H1 (cell line): ENCODE measurements around the gene CHD3. TPM values are rescaled to one million over a fixed set of nuclear protein-coding genes. Genes with fewer than 3 reads are reported as not detected.

ENCODE experiments used
- CTCF ChIA-PET: fragments of 300-600 bp; sonication (Branson Sonifier 250); formaldehyde crosslinking; loops from one replicate; lab custom pipeline; 2021; ENCODE audit not compliant: partially characterized antibody; lab: Charles Lee
- POLR2A ChIA-PET: fragments of 300-600 bp; sonication (Branson Sonifier 250); formaldehyde crosslinking; loops from one replicate; lab custom pipeline; 2021; ENCODE audit warnings: inconsistent platforms; ENCODE audit not compliant: partially characterized antibody; lab: Charles Lee
- DNase-seq, 2 experiments: peaks; one replicate each; pipeline versions ENCODE4 v3.0.0 to v3.0.0-alpha.2; 2010 to 2022; ENCODE audit warnings: low spot score in 2 of 2, low read depth in 1 of 2, mixed read lengths in 1 of 2
- FAIRE-seq: peaks from 2 replicates; lab custom pipeline; 2011; peaks lifted over from hg19 to GRCh38; lab: Jason Lieb, UNC
- H2AFZ ChIP-seq: 2 replicates; pipeline ENCODE4 v1.8.1; 2012; ENCODE audit warnings: low read length, inconsistent platforms
- H2AK5ac ChIP-seq: 2 replicates; pipeline ENCODE4 v1.6.1; 2013; ENCODE audit warnings: low read depth, low read length
- H2BK120ac ChIP-seq: replicated peaks from 2 replicates; pipeline ENCODE3; 2013; ENCODE audit warnings: low read depth, low read length, inconsistent platforms
- H2BK12ac ChIP-seq: 2 replicates; pipeline ENCODE4 v1.6.1; 2013; ENCODE audit warnings: low read depth, low read length
- H2BK15ac ChIP-seq: 2 replicates; pipeline ENCODE4 v1.6.1; 2013; ENCODE audit warnings: low read length
- H2BK20ac ChIP-seq: 2 replicates; pipeline ENCODE4 v1.6.1; 2013; ENCODE audit warnings: low read length
- H2BK5ac ChIP-seq: 2 replicates; pipeline ENCODE4 v1.6.1; 2013; ENCODE audit warnings: low read depth, low read length
- H3K14ac ChIP-seq: 2 replicates; pipeline ENCODE4 v1.6.1; 2013; ENCODE audit warnings: inconsistent platforms; ENCODE audit not compliant: insufficient read length
- H3K18ac ChIP-seq: 2 replicates; pipeline ENCODE4 v1.6.1; 2013; ENCODE audit warnings: low read length; ENCODE audit errors: extremely low read depth
- H3K23ac ChIP-seq: 2 replicates; pipeline ENCODE4 v1.6.1; 2013; ENCODE audit warnings: inconsistent platforms; ENCODE audit not compliant: insufficient read length
- H3K23me2 ChIP-seq: 2 replicates; pipeline ENCODE4 v1.6.1; 2013; ENCODE audit warnings: low read depth, low read length
- H3K27ac ChIP-seq: 2 replicates; pipeline ENCODE4 v1.6.1; 2011; ENCODE audit warnings: low read depth, low read length, inconsistent platforms
- H3K27me3 ChIP-seq, 4 experiments: replicated peaks in 1 of 4; 1 replicate in 1 of 4; 2 replicates in 3 of 4; pipeline versions ENCODE4 v1.6.1 to v1.8.1; 2011 to 2013; ENCODE audit warnings: low read length in 3 of 4, mild to moderate bottlenecking in 3 of 4, inconsistent platforms in 2 of 4, mixed read lengths in 2 of 4, moderate library complexity in 1 of 4; ENCODE audit not compliant: control insufficient read depth in 3 of 4, insufficient read depth in 3 of 4; ENCODE audit errors: extremely low read depth in 1 of 4
- H3K36me3 ChIP-seq, 4 experiments: 2 replicates each; pipeline versions ENCODE4 v1.6.1 to v1.8.1; 2011 to 2013; ENCODE audit warnings: mild to moderate bottlenecking in 4 of 4, low read length in 3 of 4, moderate library complexity in 2 of 4, control low read depth in 1 of 4, inconsistent platforms in 1 of 4; ENCODE audit not compliant: insufficient read depth in 4 of 4, control insufficient read depth in 2 of 4
- H3K4ac ChIP-seq: replicated peaks from 2 replicates; pipeline ENCODE3; 2013; ENCODE audit warnings: low read length, low read depth, mixed read lengths, inconsistent platforms; ENCODE audit not compliant: insufficient read length
- H3K4me1 ChIP-seq, 4 experiments: replicated peaks in 1 of 4; 1 replicate in 1 of 4; 2 replicates in 3 of 4; pipeline versions ENCODE4 v1.6.1 to v1.8.1; 2011 to 2013; ENCODE audit warnings: low read length in 3 of 4, inconsistent platforms in 2 of 4, mixed read lengths in 1 of 4; ENCODE audit not compliant: insufficient read depth in 4 of 4, control insufficient read depth in 3 of 4
- H3K4me2 ChIP-seq, 2 experiments: 2 replicates each; pipeline versions ENCODE4 v1.6.1 to v1.8.1; 2011 to 2013; ENCODE audit warnings: low read depth in 2 of 2, low read length in 2 of 2, control low read depth in 1 of 2, inconsistent platforms in 1 of 2, mild to moderate bottlenecking in 1 of 2; ENCODE audit not compliant: insufficient read depth in 1 of 2
- H3K4me3 ChIP-seq, 4 experiments: fragments of 200-600, 300-600 bp in 1 of 4; sonication (generic), shearing (Covaris generic), sonication (Bioruptor Twin) in 1 of 4; 2 replicates each; pipeline versions ENCODE4 v1.5.1 to v1.8.1; 2011 to 2016; ENCODE audit warnings: low read length in 4 of 4, low read depth in 3 of 4, control low read depth in 2 of 4, inconsistent platforms in 2 of 4, mild to moderate bottlenecking in 2 of 4, mixed read lengths in 1 of 4, moderate library complexity in 1 of 4; ENCODE audit not compliant: insufficient read depth in 2 of 4; ENCODE audit errors: extremely low read depth in 1 of 4
- H3K56ac ChIP-seq: replicated peaks from 2 replicates; pipeline ENCODE3; 2013; ENCODE audit warnings: low read depth, mild to moderate bottlenecking, mixed read lengths, low read length, inconsistent platforms; ENCODE audit not compliant: insufficient read length
- H3K79me1 ChIP-seq: 2 replicates; pipeline ENCODE4 v1.6.1; 2013; ENCODE audit warnings: low read depth, low read length, control low read depth
- H3K79me2 ChIP-seq, 2 experiments: 2 replicates each; pipeline versions ENCODE4 v1.6.1 to v1.8.1; 2012 to 2013; ENCODE audit warnings: low read length in 2 of 2, mild to moderate bottlenecking in 2 of 2, inconsistent platforms in 1 of 2; ENCODE audit not compliant: insufficient read depth in 2 of 2, control insufficient read depth in 1 of 2
- H3K9ac ChIP-seq, 4 experiments: replicated peaks in 1 of 4; 1 replicate in 1 of 4; 2 replicates in 3 of 4; pipeline versions ENCODE4 v1.6.1 to v1.8.1; 2011 to 2013; ENCODE audit warnings: low read depth in 3 of 4, low read length in 3 of 4, control low read depth in 2 of 4, mild to moderate bottlenecking in 2 of 4, moderate library complexity in 2 of 4, inconsistent platforms in 1 of 4; ENCODE audit errors: extremely low read depth in 1 of 4
- H3K9me3 ChIP-seq, 2 experiments: 2 replicates each; pipeline versions ENCODE4 v1.6.1 to v1.8.1; 2012 to 2013; ENCODE audit warnings: mild to moderate bottlenecking in 2 of 2, moderate library complexity in 2 of 2, control low read depth in 1 of 2, inconsistent platforms in 1 of 2, low read depth in 1 of 2, low read length in 1 of 2, mixed read lengths in 1 of 2; ENCODE audit not compliant: insufficient read depth in 2 of 2
- H4K20me1 ChIP-seq, 2 experiments: replicated peaks in 1 of 2; 2 replicates each; pipeline versions ENCODE3 to v1.8.1; 2011 to 2013; ENCODE audit warnings: inconsistent platforms in 2 of 2, low read length in 2 of 2, mild to moderate bottlenecking in 1 of 2; ENCODE audit not compliant: insufficient read depth in 2 of 2, control insufficient read depth in 1 of 2
- H4K5ac ChIP-seq: 2 replicates; pipeline ENCODE4 v1.6.1; 2013; ENCODE audit warnings: low read length, low read depth, mixed read lengths, inconsistent platforms; ENCODE audit not compliant: insufficient read length
- H4K8ac ChIP-seq: 2 replicates; pipeline ENCODE4 v1.8.0; 2013; ENCODE audit warnings: mild to moderate bottlenecking, moderate library complexity, low read length, inconsistent platforms; ENCODE audit not compliant: insufficient read depth; ENCODE audit errors: extremely low read depth
- H4K91ac ChIP-seq: replicated peaks from 2 replicates; pipeline ENCODE3; 2013; ENCODE audit warnings: low read length, mixed read lengths, inconsistent platforms; ENCODE audit not compliant: insufficient read length
- GTF2F1 ChIP-seq: IDR thresholded peaks from 2 replicates; pipeline ENCODE4 v1.6.1; 2012; ENCODE audit warnings: low read depth, low read length, improper control_type of control experiment, borderline replicate concordance
- HDAC2 ChIP-seq, 2 experiments: fragments of 300-600 bp in 1 of 2; sonication (generic) in 1 of 2; IDR thresholded peaks; 2 replicates each; pipeline ENCODE4 v1.6.1; 2011 to 2012; ENCODE audit warnings: low read depth in 2 of 2, low read length in 2 of 2, mild to moderate bottlenecking in 2 of 2, moderate library complexity in 2 of 2, borderline replicate concordance in 1 of 2, inconsistent platforms in 1 of 2
- RXRA ChIP-seq: IDR thresholded peaks from 2 replicates; pipeline ENCODE4 v1.6.1; 2011; ENCODE audit warnings: low read depth, mild to moderate bottlenecking, low read length, moderate library complexity; ENCODE audit not compliant: insufficient read depth
- WGBS, 2 experiments: shearing (Covaris generic) in 1 of 2; methylation state at CpG; one replicate each; pipeline versions ENCODE4 v1.1.6 to v1.1.7; 2013 to 2015; ENCODE audit warnings: low lambda C conversion rate in 2 of 2, mixed read lengths in 2 of 2, inconsistent platforms in 1 of 2, low coverage in 1 of 2, missing lambda C conversion rate in 1 of 2; ENCODE audit not compliant: insufficient replicate concordance in 2 of 2, insufficient coverage in 1 of 2, insufficient read length in 1 of 2; ENCODE audit errors: extremely low coverage in 1 of 2, missing lambda C conversion rate in 1 of 2; 5-methylcytosine and 5-hydroxymethylcytosine counted together
- polyA plus RNA-seq, 7 experiments: library from polyadenylated mRNA; depleted of rRNA in 3 of 7; stranded (reverse) in 5 of 7; unstranded in 2 of 7; fragments of >200 nt in 5 of 7; fragments of 200-250 nt in 2 of 7; gene quantifications; 1 replicate in 5 of 7; 2 replicates in 1 of 7; 4 replicates in 1 of 7; pipeline versions ENCODE4 v1.2.1 to v1.2.3, GENCODE V29; 2011 to 2013; ENCODE audit warnings: missing spikeins in 2 of 7, mixed read lengths in 2 of 7
- total RNA-seq: library from RNA; stranded (reverse); fragmentation: NEBNext Ultra II Directional; extraction: Animal tissue kit (Norgen Biotek cat#: 25700); gene quantifications from 2 replicates; pipeline ENCODE4 v1.2.1, GENCODE V29; 2021

CHD3 gene
- total and polyA plus RNA-seq, 2 of the 8 experiments (the other 6 are each of a cell fraction or from before 2014, with no cell fraction given), result 12.3 to 12.9 TPM

- no peak overlapping the region for H3K23ac ChIP-seq
- no peak overlapping the region for H2BK15ac ChIP-seq
- no peak overlapping the region for H4K91ac ChIP-seq
- no peak for FAIRE-seq
- no peak for TF ChIP-seq HDAC2 (IDR thresholded peaks at IDR 0.05; ENCODE audit: borderline replicate concordance in 1 of 2, low read depth in 2 of 2, low read length in 2 of 2)
- TF ChIP-seq RXRA, result no peak
- TF ChIP-seq GTF2F1, result no peak
- TF ChIP-seq, all 59 proteins: peak for 0
- Histone ChIP-seq H3K27ac (no peak overlapping the region), H2BK20ac (no peak overlapping the region), H2BK12ac (no peak overlapping the region), H4K8ac (no peak overlapping the region), H3K9ac (no peak overlapping the region), H3K79me2 (no peaks in the 10 kb centered on the region), H3K9me3 (no peaks in the 10 kb centered on the region), H3K56ac (no peak overlapping the region), H4K20me1 (no peaks in the 10 kb centered on the region), H2AK5ac (no peak overlapping the region), H3K79me1 (no peaks in the 10 kb centered on the region), H3K18ac (no peak overlapping the region), H2BK120ac (no peak overlapping the region), H3K4me1 (no peaks in the 10 kb centered on the region), H2BK5ac (no peak overlapping the region), H3K23me2 (no peaks in the 10 kb centered on the region), H4K5ac (no peak overlapping the region), H2AFZ (no peak overlapping the region), H3K14ac (no peak overlapping the region), H3K4ac (no peak overlapping the region), H3K27me3 (no peaks in the 10 kb centered on the region), H3K4me3 (no peak overlapping the region), H3K36me3 (peaks cover 0 to 3% (median 1%) of the 10 kb centered on the region in 4 experiments; a peak in 4 of 8 replicates), H3K4me2 (no peak overlapping the region)
- 95% methylated on average over 18 of the region's 29 CpGs; no CpG with 5 or more reads in 1 of the 2 experiments for WGBS, 2 experiments
- DNase-seq, result no peak
- CTCF ChIA-PET, result interaction anchor here (1.6 to 6.0 kb wide), 2 partner anchors 80 to 108 kb away, joined by 3 to 57 read pairs; no protein-coding TSS in a partner anchor
- POLR2A ChIA-PET, result no interaction called here
Observed at GRCh38 chr17:7909089-7909488, 20.5 kb downstream of the CHD3 start.
